AG04450 (cell line): ENCODE data around the gene ZSCAN23. TPM values are rescaled to one million over a fixed set of nuclear protein-coding genes. Genes with fewer than 3 reads are reported as not detected.
"Not testable (repeated sequence)": the region's sequence is repeated elsewhere in the genome, so short reads cannot be mapped to it uniquely, and the experiment has no call there.

Experiments
- CTCF ChIA-PET: fragments of 300-600, 350-600 bp; formaldehyde crosslinking; extraction: SDS; loops from one replicate; lab custom pipeline; 2022; ENCODE audit warnings: antibody characterized with exemption, inconsistent platforms; lab: Charles Lee
- POLR2A ChIA-PET: fragments of 350-600 bp; formaldehyde crosslinking; extraction: SDS; loops from one replicate; lab custom pipeline; 2021; ENCODE audit warnings: antibody characterized with exemption, inconsistent platforms; lab: Yijun Ruan, JAX
- DNase-seq: peaks from one replicate; pipeline ENCODE4 v3.0.0-alpha.2; 2011; ENCODE audit warnings: low read depth, low spot score
- H3K27ac ChIP-seq: one replicate; pipeline ENCODE4 v1.5.1; 2012; ENCODE audit warnings: low read depth, low read length, control low read depth
- H3K27me3 ChIP-seq: one replicate; pipeline ENCODE4 v1.6.0; 2012; ENCODE audit warnings: low read length; ENCODE audit not compliant: control insufficient read depth, insufficient read depth
- H3K4me3 ChIP-seq: 2 replicates; pipeline ENCODE4 v1.5.1; 2011; ENCODE audit warnings: mild to moderate bottlenecking, low read depth, low read length, control low read depth
- H3K9me3 ChIP-seq: 2 replicates; pipeline ENCODE4 v1.5.1; 2012; ENCODE audit warnings: low read length; ENCODE audit not compliant: control insufficient read depth, insufficient read depth
- CTCF ChIP-seq: IDR thresholded peaks from 2 replicates; pipeline ENCODE4 v1.5.1; 2011; ENCODE audit warnings: low read depth, low read length, control low read depth, inconsistent platforms
- polyA plus RNA-seq: library from polyadenylated mRNA; depleted of rRNA; stranded (reverse); fragments of >200 nt; gene quantifications from 2 replicates; pipeline ENCODE4 v1.2.3, GENCODE V29; 2011

Gene ZSCAN23
- polyA plus RNA-seq, 1 experiment = 4.6 TPM

- ChIA-PET POLR2A (no interaction called here), CTCF (no interaction called here)
- Histone ChIP-seq H3K9me3 (no peaks in the 10 kb centered on the region), H3K4me3 (no peak overlapping the region), H3K27ac (no peak overlapping the region), H3K27me3 (peaks cover 2% of the 10 kb centered on the region)
- DNase-seq = no peak
- no peak for TF ChIP-seq CTCF
Measured at GRCh38 chr6:28480253-28480932, 37.1 kb upstream of the ZSCAN23 start.

GRCh38 chr6:28478518-28478917 lies 35.2 kb upstream of the ZSCAN23 start:
- DNase-seq = no peak
- Histone ChIP-seq H3K27ac (no peak overlapping the region), H3K4me3 (no peak overlapping the region; the same call in 1 of the 2 replicates), H3K9me3 (no peaks in the 10 kb centered on the region), H3K27me3 (peaks cover 2% of the 10 kb centered on the region)
- CTCF ChIA-PET = no interaction called here
- no peak for TF ChIP-seq CTCF
- POLR2A ChIA-PET = no interaction called here

GRCh38 chr6:28474441-28475219 lies 31.3 kb upstream of the ZSCAN23 start:
- Histone ChIP-seq H3K27ac (no peak overlapping the region), H3K4me3 (peak overlapping the region; percentile 58), H3K27me3 (peaks cover 2% of the 10 kb centered on the region), H3K9me3 (no peaks in the 10 kb centered on the region)
- ChIA-PET POLR2A (no interaction called here), CTCF (no interaction called here)
- no peak for TF ChIP-seq CTCF
- peak; percentile 67 for DNase-seq

- not testable (repeated sequence) for H3K27ac ChIP-seq
Measured at GRCh38 chr6:28469153-28469745, 26.0 kb upstream of the ZSCAN23 start.

GRCh38 chr6:28468056-28468455 lies 24.8 kb upstream of the ZSCAN23 start:
- ChIA-PET POLR2A (no interaction called here), CTCF (no interaction called here)
- Histone ChIP-seq H3K27ac (no peak overlapping the region), H3K27me3 (no peaks in the 10 kb centered on the region), H3K9me3 (no peaks in the 10 kb centered on the region; the same call in 1 of the 2 replicates), H3K4me3 (no peak overlapping the region)
- TF ChIP-seq CTCF = no peak
- DNase-seq = no peak

More at GRCh38 chr6:28469153-28469745, 26.0 kb upstream of the ZSCAN23 start:
- DNase-seq, H3K4me3 ChIP-seq, H3K27me3 ChIP-seq, POLR2A ChIA-PET, CTCF ChIA-PET, H3K9me3 ChIP-seq: not testable (repeated sequence)
